HG03565 (cell line): Measurements from ENCODE around the gene ART5.

Experiments
- ATAC-seq: cut with Tn5 transposase; IDR thresholded peaks from one replicate; pipeline ENCODE4 v1.9.1; 2021; ENCODE audit warnings: mild to moderate bottlenecking, moderate library complexity; ENCODE audit not compliant: unreplicated experiment

Gene ART5

GRCh38 chr11:3641701-3642070, at the start of gene ART5:
Gene ART5 (minus strand): TSS chr11:3641992. CDS start chr11:3641862, 130 bp downstream.
- ATAC-seq = no peak

GRCh38 chr11:3686751-3687150, 45.0 kb upstream of the ART5 start:
- ATAC-seq = no peak

GRCh38 chr11:3685923-3686322, 44.1 kb upstream of the ART5 start:
- ATAC-seq = no peak

GRCh38 chr11:3684819-3685172, 43.0 kb upstream of the ART5 start:
- ATAC-seq = no peak

GRCh38 chr11:3684129-3684818, 42.5 kb upstream of the ART5 start:
- ATAC-seq = no peak

GRCh38 chr11:3683039-3683438, 41.2 kb upstream of the ART5 start:
- no peak for ATAC-seq

GRCh38 chr11:3679077-3679476, 37.3 kb upstream of the ART5 start:
- no peak for ATAC-seq

GRCh38 chr11:3675971-3676370, 34.2 kb upstream of the ART5 start:
- ATAC-seq = no peak

GRCh38 chr11:3674189-3674588, 32.4 kb upstream of the ART5 start:
- ATAC-seq = no peak

GRCh38 chr11:3671334-3672254, 29.8 kb upstream of the ART5 start, which contains the start of gene CHRNA10:
Gene CHRNA10 (minus strand): TSS chr11:3671384. CDS start chr11:3671312, 72 bp downstream.
- ATAC-seq = no peak

- ATAC-seq = no peak
These were observed 28.0 kb upstream of the ART5 start for GRCh38 chr11:3669742-3670183.

- ATAC-seq = no peak
These were observed 27.3 kb upstream of the ART5 start for GRCh38 chr11:3669128-3669527.

- ATAC-seq = no peak
These were observed 25.6 kb upstream of the ART5 start for GRCh38 chr11:3667149-3668035.

GRCh38 chr11:3666023-3666530, 24.3 kb upstream of the ART5 start:
- ATAC-seq = no peak

GRCh38 chr11:3665336-3666022, 23.7 kb upstream of the ART5 start:
- ATAC-seq = no peak

- no peak for ATAC-seq
These were observed 22.3 kb upstream of the ART5 start for GRCh38 chr11:3664032-3664630.

- no peak for ATAC-seq
These were observed 21.1 kb upstream of the ART5 start for GRCh38 chr11:3662856-3663255.

GRCh38 chr11:3660960-3661359, 19.2 kb upstream of the ART5 start:
- ATAC-seq = no peak

- no peak for ATAC-seq
These were observed 18.1 kb upstream of the ART5 start for GRCh38 chr11:3659595-3660515.
